Esophagus muscularis mucosa (tissue), 3 donors: ENCODE measurements around the gene FAM9B.

Experiments used
- CTCF ChIP-seq, 3 experiments: fragments of 200-600 bp in 2 of 3; fragments of 450-650 bp in 1 of 3; sonication (generic) in 2 of 3; IDR thresholded peaks; one replicate each; pipeline ENCODE4 v1.5.1; 2017 to 2019; ENCODE audit warnings: antibody characterized with exemption in 3 of 3, mild to moderate bottlenecking in 2 of 3, moderate library complexity in 1 of 3
- POLR2A ChIP-seq: fragments of 450-650 bp; IDR thresholded peaks from one replicate; pipeline ENCODE4 v1.6.1; 2017; ENCODE audit warnings: antibody characterized with exemption, moderate library complexity, mild to moderate bottlenecking, low read depth

GRCh38 chrX:9074326-9074725 is 40.4 kb upstream of the FAM9B start:
- no peak for TF ChIP-seq CTCF (IDR thresholded peaks at IDR 0.05)
- no peak for TF ChIP-seq POLR2A
